ENCODE results near the gene EVC.
"Not testable (repeated sequence)": the region's sequence is repeated elsewhere in the genome, so short reads cannot be mapped to it uniquely, and the experiment has no call there.

The EVC gene

GRCh38 chr4:5821665-5822358, 110.8 kb downstream of the EVC start:
- DNase-seq = peak; percentile 59

DNA sequence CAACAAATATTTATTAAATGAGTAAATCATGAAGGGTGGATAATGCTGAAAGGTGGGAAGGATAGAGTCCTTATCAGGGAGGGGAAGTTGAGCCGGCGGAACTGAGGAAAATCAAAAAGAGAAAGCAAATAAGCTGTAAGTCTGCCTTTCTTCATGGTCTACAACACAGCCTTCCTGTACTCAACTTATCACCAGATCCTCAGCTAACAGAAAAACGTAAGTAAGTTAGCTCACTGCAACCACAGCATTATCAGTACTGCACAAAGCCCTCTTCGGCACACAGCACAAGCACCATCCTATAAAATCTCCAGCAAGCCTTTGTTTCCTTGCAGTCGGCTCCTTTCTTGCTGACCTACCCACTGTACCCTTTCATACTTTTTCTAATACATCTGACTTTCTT, 111.6 kb downstream of the EVC start:
- no peak for DNase-seq

DNA sequence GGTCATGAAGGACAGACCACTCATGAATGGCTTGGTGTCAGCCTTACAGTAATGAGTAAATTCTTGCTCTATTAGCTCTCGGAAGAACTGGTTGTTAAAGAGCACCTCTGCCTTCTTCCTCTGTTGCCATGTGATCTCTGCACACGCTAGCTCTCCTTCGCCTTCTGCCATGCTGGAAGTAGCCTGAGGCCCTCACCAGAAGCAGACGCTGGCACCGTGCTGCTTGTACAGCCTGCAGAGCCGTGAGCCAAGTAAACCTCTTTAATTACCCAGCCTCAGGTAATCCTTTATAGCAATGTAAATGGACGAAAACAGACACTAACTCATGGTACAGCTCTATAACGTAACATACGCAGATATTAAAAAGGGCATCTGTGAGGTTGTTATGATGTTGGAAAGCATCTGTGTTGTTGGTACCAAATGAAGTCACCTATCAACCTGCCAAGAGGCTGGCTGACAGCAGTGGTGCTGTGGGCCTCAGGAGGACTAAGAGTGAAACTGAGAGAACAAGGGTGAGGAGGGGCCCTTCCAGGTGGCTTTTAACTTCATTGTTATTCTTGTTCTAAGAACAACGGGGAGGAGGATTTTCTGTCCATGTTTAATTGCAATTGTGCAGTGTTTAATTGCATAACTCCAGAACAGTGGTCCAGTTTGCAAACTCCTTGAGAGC, 112.7 kb downstream of the EVC start:
- no peak for DNase-seq

DNA sequence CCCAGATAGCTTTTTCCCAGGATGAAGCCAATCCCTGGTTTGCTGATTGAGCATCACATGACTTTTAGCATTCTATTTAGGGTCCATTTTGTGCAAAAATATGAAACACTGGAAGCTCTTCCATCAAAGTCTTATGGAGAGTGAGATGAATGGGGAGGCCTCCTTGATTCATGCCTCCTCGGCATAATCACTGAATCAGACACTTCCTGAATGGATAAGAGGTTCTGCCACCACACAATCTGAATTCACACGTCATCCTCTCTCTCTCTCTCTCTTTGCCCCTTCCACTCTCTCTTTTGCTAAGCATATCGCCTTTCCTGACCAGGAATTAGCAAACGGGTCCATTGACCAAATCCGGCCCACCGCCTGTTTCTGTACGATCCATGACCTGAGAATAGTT, 113.2 kb downstream of the EVC start:
- no peak for DNase-seq

- DNase-seq = peak; percentile 29
Measured at GRCh38 chr4:5824635-5825034, 113.6 kb downstream of the EVC start.

DNA sequence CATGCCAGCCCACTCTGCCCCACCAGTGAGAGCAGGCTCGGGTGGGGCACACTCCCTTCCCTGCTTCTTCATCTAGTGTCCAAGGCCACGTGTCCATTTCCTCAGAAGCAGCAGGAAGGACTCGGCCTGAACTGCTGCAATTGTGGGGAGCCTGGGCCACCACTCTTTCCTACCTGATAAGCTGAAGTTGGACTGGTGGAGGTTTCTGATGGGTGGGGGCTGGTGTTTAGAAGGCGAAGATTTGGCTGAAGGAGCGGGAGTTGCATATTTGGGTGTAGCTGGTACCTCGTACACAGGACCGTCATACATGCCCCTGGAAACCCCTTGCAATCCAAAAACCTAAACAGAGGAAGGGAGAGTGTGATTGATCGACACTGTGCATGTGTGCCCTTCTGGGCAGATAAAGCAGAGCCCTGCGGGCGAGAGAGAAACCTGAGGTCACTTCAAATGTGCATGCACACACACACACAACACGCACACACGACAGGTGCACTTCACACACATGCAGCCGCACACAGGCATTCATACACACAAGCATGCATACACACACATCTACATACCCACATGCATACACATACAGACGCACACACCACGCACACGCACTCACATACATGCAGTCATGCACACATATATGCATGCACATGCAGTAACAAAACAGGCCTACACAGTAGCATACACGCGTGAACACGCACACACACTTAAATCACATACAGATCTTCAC, 114.5 kb downstream of the EVC start:
- no peak for DNase-seq

GRCh38 chr4:5826437-5827107, 115.6 kb downstream of the EVC start:
- DNase-seq = no peak

- no peak for DNase-seq
Measured at GRCh38 chr4:5827108-5828004, 116.4 kb downstream of the EVC start.

- DNase-seq = no peak
Measured at GRCh38 chr4:5828005-5828391, 117.0 kb downstream of the EVC start.

- DNase-seq = no peak
Measured at GRCh38 chr4:5836943-5837342, 125.9 kb downstream of the EVC start.

- DNase-seq = not testable (repeated sequence)
Measured at GRCh38 chr4:5837483-5837882, 126.5 kb downstream of the EVC start.

DNA sequence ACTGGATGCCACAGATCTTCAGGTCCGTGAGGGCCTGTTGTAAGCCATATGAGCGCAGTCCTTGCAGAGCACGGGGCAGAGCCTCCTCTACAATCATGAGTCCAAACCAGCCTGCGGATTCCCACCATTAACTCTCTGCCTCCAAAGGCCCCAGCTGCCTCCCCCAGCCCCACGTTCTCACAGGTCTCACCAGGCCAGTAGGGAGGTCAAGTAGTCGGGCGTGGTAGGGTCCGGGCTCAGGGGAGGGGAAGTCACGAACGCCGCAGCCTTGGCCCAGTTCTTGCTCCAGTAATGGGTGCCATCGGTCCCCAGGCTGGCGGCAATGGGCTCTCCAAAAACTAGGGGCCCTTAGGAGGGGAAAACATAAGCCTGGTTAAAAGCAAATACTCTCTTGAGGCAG, 128.3 kb downstream of the EVC start:
- no peak for DNase-seq

DNA sequence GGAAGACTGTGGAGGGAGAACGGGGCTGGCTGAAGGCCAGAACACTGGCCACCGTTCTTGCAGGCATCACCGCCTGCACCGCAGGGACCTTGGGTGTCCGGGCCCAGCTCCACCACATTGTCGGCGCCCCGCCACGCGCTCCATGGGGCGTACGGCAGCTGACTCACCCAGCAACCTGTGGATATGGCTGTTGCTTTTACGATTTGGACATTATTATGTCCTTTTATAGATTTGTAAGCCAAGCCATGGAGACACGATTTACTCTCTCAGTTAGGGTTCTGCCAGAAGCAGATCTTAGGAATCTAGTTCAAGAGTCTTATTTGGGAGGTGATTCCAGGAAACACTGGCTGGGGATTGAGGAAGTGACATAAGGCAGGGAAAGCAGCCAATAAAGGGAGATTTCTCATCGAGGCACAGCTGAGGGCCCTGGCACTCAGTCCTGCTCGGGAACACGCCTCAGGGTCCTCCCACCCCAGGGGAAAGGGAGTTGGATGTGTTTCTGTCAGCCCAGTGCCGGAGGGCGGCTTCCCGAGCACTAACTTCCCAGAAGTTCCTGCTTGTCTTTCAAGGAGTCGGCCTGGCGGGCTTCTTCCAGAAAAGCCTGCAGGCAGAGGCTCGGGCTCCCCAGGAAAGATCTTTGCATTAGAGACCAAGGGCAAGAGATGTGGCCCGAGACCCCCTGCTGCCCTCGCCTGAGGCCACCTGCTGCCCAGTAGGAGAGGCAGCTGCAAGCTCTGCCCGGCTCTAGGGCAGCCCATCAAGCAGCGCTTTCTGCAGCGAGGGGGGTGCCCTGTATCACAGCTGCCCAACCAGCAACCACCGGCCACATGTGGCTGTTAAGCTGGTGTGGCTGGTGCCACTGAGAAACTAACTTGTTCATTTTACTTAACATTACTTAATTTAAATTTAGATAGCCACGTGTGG, 129.0 kb downstream of the EVC start:
- DNase-seq = no peak

GRCh38 chr4:5842456-5842855, 131.5 kb downstream of the EVC start:
- DNase-seq = no peak

- no peak for DNase-seq
Measured at GRCh38 chr4:5843573-5844530, 132.9 kb downstream of the EVC start.

- DNase-seq = no peak
Measured at GRCh38 chr4:5845035-5845905, 134.3 kb downstream of the EVC start.

DNA sequence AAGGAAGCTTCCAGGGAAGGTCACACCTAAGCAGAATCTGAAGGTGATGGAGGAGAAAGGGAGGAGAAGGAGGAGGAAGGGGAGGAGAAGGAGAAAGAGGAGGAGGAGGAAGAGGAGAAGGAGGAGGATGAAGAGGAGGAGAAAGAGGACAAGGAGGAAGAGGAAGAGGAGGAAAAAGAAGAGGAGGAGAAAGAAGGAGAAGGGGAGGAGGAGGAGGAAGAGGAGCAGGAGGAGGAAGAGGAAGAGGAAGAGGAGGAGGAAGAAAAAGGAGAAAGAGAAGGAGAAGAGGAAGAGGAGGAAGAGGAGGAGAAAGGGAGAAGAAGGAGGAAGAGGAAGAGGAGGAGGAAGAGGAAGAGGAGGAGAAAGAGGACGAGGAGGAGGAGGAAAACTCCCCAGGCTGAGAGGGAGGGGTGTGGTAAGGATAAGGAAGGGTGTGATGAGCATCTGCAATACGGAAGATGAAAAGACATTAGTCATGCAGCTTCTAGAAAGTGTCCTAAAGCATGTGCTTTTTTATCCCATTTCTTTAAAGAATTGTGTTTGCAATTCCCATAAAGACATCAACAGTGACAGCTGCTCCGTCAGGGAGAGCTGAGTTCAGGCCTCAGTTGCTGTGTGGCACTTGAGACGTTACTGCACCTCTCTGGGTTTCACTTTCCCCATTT, 140.8 kb downstream of the EVC start:
- DNase-seq = no peak

DNA sequence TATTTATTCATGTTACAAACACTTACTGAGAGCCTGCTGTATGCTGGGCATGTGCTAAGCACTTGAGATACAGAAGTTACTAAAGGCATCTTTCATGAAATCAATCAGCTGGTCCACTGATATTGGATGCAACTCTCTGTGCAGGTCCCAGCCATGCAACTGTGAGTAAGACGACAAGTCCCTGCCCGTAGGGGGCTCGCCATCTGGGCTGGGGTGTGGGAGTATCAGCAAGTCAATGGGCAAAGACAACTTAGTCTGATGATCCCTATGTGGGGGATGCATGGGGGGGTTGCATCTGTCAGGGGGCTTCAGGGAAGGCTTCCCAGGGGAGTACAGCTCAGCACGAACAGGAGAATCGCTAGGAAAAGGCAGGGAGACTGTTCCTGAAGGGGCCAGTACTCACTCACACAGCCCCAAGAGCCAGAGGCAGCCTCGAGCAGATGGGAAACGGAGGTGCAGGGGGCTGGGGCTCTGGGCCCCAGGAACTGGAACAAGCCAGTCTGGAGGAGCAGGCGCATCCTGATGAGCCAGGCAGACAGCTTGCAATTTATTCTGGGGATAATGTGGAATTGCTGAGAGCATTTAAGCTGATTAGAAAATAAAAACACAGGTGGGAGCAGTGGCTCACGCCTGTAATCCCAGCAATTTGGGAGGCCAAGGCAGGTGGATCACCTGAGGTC, 141.7 kb downstream of the EVC start:
- DNase-seq = no peak
